ENCODE data around the gene ADCY9.

The ADCY9 gene

DNA sequence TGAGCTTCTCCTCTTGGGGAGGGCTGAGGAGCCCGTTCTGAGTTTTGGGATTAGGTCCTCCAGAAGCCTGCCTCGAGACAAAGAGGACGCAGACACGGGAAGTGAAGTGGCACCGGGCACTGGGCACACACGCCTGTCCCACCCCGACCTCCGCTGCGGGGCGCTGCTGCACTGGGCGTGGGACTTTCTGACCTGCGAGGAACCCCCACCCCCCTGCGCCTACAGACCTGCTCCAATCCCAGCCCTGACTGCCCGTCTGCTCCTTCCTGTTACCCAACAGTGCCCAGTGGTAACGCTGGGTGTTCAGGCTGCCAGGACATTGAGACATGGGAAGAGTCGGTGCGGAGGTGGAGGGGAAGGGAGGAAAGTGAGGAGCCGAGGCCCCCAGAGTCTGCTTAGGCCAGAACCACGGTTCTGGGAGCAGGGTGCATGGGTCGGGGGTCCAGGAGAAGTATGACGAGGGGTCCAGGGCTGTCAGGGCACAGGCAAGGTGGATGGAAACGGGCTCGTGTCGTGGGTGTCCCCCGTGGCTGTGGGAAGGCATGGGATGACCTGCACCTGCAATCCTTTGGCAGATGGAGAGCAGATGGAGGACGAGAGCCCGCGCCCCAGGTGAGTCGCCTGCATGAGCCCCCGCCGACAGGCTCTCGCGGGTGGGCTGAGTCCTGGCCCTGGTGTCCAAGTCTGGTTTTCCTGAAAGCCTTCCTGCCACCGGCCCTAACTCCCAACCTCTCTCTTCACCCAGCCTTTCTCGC is 123.8 kb downstream of the ADCY9 start:
- no peak for DNase-seq (ENCODE audit: low read depth in 2 of 2)
- H3K4me3 ChIP-seq (replicated peaks in 1 of 2; ENCODE audit: low read depth in 2 of 2, low read length in 2 of 2) = no peak overlapping the region
- TF ChIP-seq, protein P1, sequence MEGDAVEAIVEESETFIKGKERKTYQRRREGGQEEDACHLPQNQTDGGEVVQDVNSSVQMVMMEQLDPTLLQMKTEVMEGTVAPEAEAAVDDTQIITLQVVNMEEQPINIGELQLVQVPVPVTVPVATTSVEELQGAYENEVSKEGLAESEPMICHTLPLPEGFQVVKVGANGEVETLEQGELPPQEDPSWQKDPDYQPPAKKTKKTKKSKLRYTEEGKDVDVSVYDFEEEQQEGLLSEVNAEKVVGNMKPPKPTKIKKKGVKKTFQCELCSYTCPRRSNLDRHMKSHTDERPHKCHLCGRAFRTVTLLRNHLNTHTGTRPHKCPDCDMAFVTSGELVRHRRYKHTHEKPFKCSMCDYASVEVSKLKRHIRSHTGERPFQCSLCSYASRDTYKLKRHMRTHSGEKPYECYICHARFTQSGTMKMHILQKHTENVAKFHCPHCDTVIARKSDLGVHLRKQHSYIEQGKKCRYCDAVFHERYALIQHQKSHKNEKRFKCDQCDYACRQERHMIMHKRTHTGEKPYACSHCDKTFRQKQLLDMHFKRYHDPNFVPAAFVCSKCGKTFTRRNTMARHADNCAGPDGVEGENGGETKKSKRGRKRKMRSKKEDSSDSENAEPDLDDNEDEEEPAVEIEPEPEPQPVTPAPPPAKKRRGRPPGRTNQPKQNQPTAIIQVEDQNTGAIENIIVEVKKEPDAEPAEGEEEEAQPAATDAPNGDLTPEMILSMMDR (IDR thresholded peaks at IDR 0.05; ENCODE audit: low read depth, low read length) = no peak

DNA sequence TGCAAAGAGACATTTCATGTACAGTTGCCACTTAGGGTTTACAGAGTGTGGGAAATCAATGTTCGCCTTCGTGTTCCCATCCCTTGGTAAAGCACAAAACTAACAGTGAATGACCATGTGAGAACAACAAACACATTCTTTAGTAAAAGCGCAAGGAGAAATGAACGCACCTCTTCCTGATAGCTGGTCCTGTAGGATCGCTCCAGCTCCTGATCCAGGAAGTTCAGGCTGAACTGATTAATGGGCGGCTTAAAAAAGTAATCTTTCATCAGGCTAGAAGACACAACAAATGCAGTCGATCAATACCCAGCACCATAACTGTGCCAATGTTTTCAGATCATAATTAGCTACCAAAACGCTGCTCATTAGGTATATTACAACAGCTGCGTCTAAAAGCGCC is 127.4 kb downstream of the ADCY9 start:
- TF ChIP-seq, protein P1 (IDR thresholded peaks at IDR 0.05; ENCODE audit: low read depth, low read length) = no peak
- no peak for DNase-seq (ENCODE audit: low read depth in 2 of 2)
- H3K4me3 ChIP-seq (replicated peaks in 1 of 2; ENCODE audit: low read depth in 2 of 2, low read length in 2 of 2) = no peak overlapping the region

DNA sequence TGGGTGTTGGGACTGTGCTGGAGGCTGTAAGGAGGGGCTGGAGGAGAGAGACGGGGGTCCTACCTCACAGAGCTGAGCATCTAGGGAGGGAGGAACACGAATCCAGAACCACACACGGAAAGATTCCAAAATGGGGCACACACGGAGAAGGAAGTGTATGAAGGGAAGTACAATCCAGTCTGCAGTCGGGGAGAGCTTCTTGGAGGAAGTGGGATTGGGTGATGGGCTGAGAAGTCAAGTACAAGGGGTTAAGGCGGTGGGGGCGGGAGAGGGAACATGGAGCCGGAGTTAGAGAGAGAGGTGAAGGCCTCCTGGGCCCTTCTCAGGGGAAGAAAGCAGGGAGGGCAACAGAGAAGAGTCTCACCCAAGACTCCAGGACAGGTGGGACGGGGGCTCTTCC is 128.2 kb downstream of the ADCY9 start:
- no peak overlapping the region for H3K4me3 ChIP-seq (replicated peaks in 1 of 2; ENCODE audit: low read depth in 2 of 2, low read length in 2 of 2)
- TF ChIP-seq, protein P1 (IDR thresholded peaks at IDR 0.05; ENCODE audit: low read depth, low read length) = no peak
- DNase-seq (ENCODE audit: low read depth in 2 of 2) = no peak

DNA sequence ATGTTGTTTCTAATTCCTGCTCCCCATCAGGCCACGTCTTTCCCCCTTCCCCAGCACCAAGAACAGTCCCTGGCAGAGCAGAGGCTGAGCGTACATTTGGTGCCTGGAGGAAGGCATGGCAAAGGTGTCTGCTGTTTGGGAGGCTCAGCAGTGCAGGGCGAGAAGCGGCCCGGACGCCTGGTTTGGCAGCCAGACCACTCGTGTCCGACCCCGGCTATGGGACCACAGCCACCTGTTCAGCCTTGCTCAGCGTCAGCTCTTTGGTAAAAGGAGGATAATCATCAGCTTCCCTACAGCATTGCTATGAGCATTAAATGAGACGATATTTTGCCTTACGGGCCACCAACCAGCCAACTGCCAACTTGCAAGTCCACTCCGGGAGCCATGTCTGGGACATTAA is 129.0 kb downstream of the ADCY9 start:
- no peak for DNase-seq (ENCODE audit: low read depth in 2 of 2)
- TF ChIP-seq, protein P1 (IDR thresholded peaks at IDR 0.05; ENCODE audit: low read depth, low read length) = no peak
- H3K4me3 ChIP-seq (replicated peaks in 1 of 2; ENCODE audit: low read depth in 2 of 2, low read length in 2 of 2) = no peak overlapping the region

DNA sequence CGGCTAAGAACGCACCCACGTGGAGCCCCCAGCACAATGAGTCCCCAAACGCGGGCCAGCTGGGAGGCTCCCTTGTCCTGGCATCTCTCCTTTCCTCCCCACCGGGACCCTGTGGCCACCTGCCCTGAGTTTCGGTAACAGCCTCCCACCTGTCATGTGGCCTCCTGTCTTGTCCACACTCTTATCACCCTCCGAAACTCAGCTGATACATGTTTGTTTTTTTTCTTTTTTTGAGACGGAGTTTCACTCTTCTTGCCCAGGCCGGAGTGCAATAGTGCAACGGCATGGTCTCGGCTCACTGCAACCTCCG is 130.1 kb downstream of the ADCY9 start:
- TF ChIP-seq, protein P1 (IDR thresholded peaks at IDR 0.05; ENCODE audit: low read depth, low read length) = no peak
- no peak overlapping the region for H3K4me3 ChIP-seq (replicated peaks in 1 of 2; ENCODE audit: low read depth in 2 of 2, low read length in 2 of 2)
- no peak for DNase-seq (ENCODE audit: low read depth in 2 of 2)

DNA sequence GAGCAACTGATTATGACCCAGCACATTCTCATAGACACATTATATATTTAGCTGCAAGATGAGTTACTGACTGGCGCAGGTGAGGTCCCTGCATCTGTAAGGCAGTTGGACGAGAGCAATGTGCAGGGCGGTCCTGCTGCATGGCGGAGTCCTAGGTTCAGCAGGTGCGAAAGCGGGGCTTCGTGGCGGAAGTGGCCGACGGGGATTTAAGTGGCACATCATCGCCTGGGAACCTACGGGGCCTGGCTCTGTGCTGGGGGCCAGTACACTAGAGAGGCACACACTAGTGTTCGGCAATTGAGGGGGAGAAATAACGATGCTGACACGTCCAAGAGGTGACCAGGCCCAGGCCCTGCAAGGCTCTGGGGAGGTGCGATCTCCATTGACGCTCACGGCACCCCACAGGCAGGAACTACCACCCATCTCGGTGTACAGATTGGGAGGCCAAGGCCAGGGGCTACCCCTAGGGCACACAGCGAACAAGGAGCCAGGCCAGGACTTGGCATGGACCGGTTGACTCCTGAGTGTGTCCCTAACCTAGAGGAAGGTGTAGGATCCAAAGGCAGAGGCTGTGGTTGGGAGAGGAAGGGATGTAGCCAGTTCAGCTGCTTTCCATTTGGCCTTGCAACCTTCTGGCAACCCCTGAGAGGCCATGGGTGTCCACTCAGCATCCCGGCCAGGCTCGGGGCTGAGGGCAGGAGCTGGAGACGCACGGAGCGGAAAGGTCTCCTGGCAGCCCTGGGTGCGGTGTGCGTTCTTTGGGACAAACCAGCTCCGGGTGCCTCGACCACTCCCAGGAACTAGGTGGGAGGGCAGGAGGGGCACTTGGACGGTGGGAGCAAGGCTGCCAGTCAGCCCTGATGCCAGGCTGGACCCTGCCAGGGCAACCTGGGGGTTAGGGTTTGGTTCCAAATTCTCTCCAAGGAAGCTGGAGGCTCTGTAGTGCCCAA is 131.9 kb downstream of the ADCY9 start:
- TF ChIP-seq, protein P1 (IDR thresholded peaks at IDR 0.05; ENCODE audit: low read depth, low read length) = no peak
- H3K4me3 ChIP-seq (replicated peaks in 1 of 2; ENCODE audit: low read depth in 2 of 2, low read length in 2 of 2) = no peak overlapping the region
- DNase-seq (ENCODE audit: low read depth in 2 of 2) = no peak
